ENCODE data around the gene PRKD3.

DNA sequence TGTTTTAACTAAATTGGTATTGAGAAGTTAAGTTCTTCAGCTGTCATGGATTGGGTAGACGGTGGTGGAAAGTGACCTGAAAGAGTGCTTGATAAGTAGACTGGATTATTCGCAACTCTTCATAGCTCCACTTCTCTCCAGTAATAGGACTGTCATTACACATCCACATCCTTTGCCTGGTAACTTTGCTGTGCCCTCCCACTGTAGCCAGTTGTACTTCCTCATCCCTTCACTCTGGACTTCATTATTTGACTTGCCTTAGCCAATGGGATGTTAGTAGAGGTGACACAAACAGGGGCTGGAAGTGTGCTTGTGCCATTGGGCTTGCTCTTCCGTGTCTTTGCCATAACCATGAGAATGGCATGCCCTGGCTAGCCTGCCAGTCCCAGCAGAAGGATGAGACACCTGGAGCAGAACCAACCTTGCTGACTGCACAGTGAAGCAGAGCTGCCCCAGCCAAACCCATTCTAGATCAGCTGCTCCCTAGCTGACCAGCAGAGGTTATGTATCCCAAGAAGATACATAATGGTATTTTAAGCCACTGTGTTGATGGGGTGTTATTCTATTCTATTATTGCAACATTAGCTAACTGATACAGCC is 36.7 kb upstream of the PRKD3 start:
- TF ChIP-seq, protein P1, sequence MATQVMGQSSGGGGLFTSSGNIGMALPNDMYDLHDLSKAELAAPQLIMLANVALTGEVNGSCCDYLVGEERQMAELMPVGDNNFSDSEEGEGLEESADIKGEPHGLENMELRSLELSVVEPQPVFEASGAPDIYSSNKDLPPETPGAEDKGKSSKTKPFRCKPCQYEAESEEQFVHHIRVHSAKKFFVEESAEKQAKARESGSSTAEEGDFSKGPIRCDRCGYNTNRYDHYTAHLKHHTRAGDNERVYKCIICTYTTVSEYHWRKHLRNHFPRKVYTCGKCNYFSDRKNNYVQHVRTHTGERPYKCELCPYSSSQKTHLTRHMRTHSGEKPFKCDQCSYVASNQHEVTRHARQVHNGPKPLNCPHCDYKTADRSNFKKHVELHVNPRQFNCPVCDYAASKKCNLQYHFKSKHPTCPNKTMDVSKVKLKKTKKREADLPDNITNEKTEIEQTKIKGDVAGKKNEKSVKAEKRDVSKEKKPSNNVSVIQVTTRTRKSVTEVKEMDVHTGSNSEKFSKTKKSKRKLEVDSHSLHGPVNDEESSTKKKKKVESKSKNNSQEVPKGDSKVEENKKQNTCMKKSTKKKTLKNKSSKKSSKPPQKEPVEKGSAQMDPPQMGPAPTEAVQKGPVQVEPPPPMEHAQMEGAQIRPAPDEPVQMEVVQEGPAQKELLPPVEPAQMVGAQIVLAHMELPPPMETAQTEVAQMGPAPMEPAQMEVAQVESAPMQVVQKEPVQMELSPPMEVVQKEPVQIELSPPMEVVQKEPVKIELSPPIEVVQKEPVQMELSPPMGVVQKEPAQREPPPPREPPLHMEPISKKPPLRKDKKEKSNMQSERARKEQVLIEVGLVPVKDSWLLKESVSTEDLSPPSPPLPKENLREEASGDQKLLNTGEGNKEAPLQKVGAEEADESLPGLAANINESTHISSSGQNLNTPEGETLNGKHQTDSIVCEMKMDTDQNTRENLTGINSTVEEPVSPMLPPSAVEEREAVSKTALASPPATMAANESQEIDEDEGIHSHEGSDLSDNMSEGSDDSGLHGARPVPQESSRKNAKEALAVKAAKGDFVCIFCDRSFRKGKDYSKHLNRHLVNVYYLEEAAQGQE (IDR thresholded peaks at IDR 0.05; ENCODE audit: insufficient read depth in 1 of 2, low read depth in 2 of 2, low read length in 2 of 2) = no peak
- TF ChIP-seq TAF1 (IDR thresholded peaks at IDR 0.05; ENCODE audit: borderline replicate concordance, insufficient read depth, low read length) = no peak
- no peak for TF ChIP-seq POLR2AphosphoS5 (IDR thresholded peaks at IDR 0.05; ENCODE audit: low read depth, low read length)
